Fibroblast of lung (primary cell): ENCODE data around the gene TMEM179. TPM values are rescaled to one million over a fixed set of nuclear protein-coding genes. Genes with fewer than 3 reads are reported as not detected.

Experiments
- DNase-seq, 2 donors: peaks; one replicate each; pipeline versions ENCODE4 v3.0.0 to v3.0.0-alpha.2; 2010; ENCODE audit warnings: low read depth in 2 of 2
- H2AFZ ChIP-seq: 2 replicates; pipeline ENCODE4 v1.5.1; 2012; ENCODE audit warnings: low read length, control low read depth, inconsistent platforms
- H3K27ac ChIP-seq: 2 replicates; pipeline ENCODE4 v1.5.1; 2011; ENCODE audit warnings: low read length, control low read depth; ENCODE audit not compliant: insufficient read depth
- H3K27me3 ChIP-seq: 2 replicates; pipeline ENCODE4 v1.5.1; 2011; ENCODE audit warnings: mild to moderate bottlenecking, low read length; ENCODE audit not compliant: control insufficient read depth, insufficient read depth
- H3K36me3 ChIP-seq: 2 replicates; pipeline ENCODE4 v1.5.1; 2011; ENCODE audit warnings: low read length; ENCODE audit not compliant: control insufficient read depth, insufficient read depth
- H3K4me1 ChIP-seq: 2 replicates; pipeline ENCODE4 v1.5.1; 2011; ENCODE audit warnings: low read length; ENCODE audit not compliant: control insufficient read depth, insufficient read depth; ENCODE audit errors: extremely low read depth
- H3K4me2 ChIP-seq: 2 replicates; pipeline ENCODE4 v1.5.1; 2011; ENCODE audit warnings: low read length, control low read depth; ENCODE audit not compliant: insufficient read depth; ENCODE audit errors: extremely low read depth
- H3K4me3 ChIP-seq, 4 experiments: fragments of 200-600 bp in 1 of 4; sonication (generic) in 1 of 4; replicated peaks in 1 of 4; 2 replicates each; pipeline ENCODE4 v1.5.1; 2011 to 2016; ENCODE audit warnings: low read length in 4 of 4, low read depth in 3 of 4, mild to moderate bottlenecking in 3 of 4, control low read depth in 2 of 4, inconsistent platforms in 1 of 4, mixed read lengths in 1 of 4; ENCODE audit not compliant: insufficient read depth in 1 of 4; ENCODE audit errors: control extremely low read depth in 1 of 4
- H3K79me2 ChIP-seq: 2 replicates; pipeline ENCODE4 v1.5.1; 2012; ENCODE audit warnings: mild to moderate bottlenecking, low read length, inconsistent platforms; ENCODE audit not compliant: control insufficient read depth, insufficient read depth
- H3K9ac ChIP-seq: 2 replicates; pipeline ENCODE4 v1.5.1; 2011; ENCODE audit warnings: mild to moderate bottlenecking, low read length, control low read depth; ENCODE audit not compliant: insufficient read depth
- H3K9me3 ChIP-seq: 2 replicates; pipeline ENCODE4 v1.5.1; 2012; ENCODE audit warnings: low read depth, low read length; ENCODE audit not compliant: control insufficient read depth, insufficient read depth
- H4K20me1 ChIP-seq: 2 replicates; pipeline ENCODE4 v1.5.1; 2011; ENCODE audit warnings: low read length; ENCODE audit not compliant: control insufficient read depth, insufficient read depth; ENCODE audit errors: extremely low read depth
- CTCF ChIP-seq, 2 donors: IDR thresholded peaks in 1 of 2; conservative IDR thresholded peaks in 1 of 2; 1 replicate in 1 of 2; 2 replicates in 1 of 2; pipeline ENCODE4 v1.5.1; 2011 to 2012; ENCODE audit warnings: low read length in 2 of 2, control low read depth in 1 of 2, inconsistent platforms in 1 of 2, low read depth in 1 of 2, mild to moderate bottlenecking in 1 of 2
- EZH2 ChIP-seq: IDR thresholded peaks from 2 replicates; pipeline ENCODE4 v1.5.1; 2012; ENCODE audit warnings: low read length, control low read depth, mild to moderate bottlenecking; ENCODE audit errors: missing control alignments
- polyA plus RNA-seq, 2 donors: library from polyadenylated mRNA; depleted of rRNA in 1 of 2; stranded (reverse) in 1 of 2; unstranded in 1 of 2; fragments of >200 nt; gene quantifications; 2 replicates each; pipeline ENCODE4 v1.2.1, GENCODE V29; 2011 to 2012; ENCODE audit warnings: missing spikeins in 1 of 2
- total RNA-seq: library from RNA; depleted of rRNA; stranded (reverse); fragments of >200 nt; gene quantifications from 2 replicates; pipeline ENCODE4 v1.2.1, GENCODE V29; 2014

The TMEM179 gene
- total and polyA plus RNA-seq, 2 donors (not counting 1 experiment from before 2014, with no cell fraction given) = under 0.01 to 0.03 TPM

- no peak overlapping the region for H3K27ac ChIP-seq
- DNase-seq = no peak
- TF ChIP-seq CTCF (conservative IDR thresholded peaks at IDR 0.05 in 1 of 2, IDR thresholded peaks at IDR 0.05 in 1 of 2; ENCODE audit: low read depth in 1 of 2, low read length in 2 of 2) = no peak
- no peak for TF ChIP-seq EZH2
Observed at GRCh38 chr14:104592785-104593184, 11.8 kb downstream of the TMEM179 start.

DNA sequence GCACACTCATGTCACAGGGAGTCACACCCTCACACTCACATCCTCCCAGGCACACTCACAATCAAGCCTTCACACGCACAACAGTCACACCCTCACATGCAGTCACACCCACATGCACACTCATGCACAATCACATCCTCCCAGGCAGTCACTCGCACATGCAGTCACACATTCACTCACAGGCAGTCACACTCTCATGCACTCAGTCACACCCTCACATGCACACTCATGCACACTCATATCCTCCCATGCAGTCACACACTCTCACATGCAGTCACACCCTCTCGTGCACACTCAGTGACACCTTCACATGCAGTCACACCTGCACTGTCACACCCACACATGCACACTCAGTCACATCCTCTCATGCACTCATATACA is 12.3 kb downstream of the TMEM179 start:
- Histone ChIP-seq H3K4me3 (no peak overlapping the region), H3K9me3 (no peaks in the 10 kb centered on the region), H3K4me2 (no peak overlapping the region), H4K20me1 (no peaks in the 10 kb centered on the region), H3K9ac (no peak overlapping the region), H3K36me3 (no peaks in the 10 kb centered on the region), H3K79me2 (no peaks in the 10 kb centered on the region), H3K27me3 (no peaks in the 10 kb centered on the region), H3K27ac (no peak overlapping the region), H2AFZ (no peak overlapping the region), H3K4me1 (no peaks in the 10 kb centered on the region)
- TF ChIP-seq CTCF (conservative IDR thresholded peaks at IDR 0.05 in 1 of 2, IDR thresholded peaks at IDR 0.05 in 1 of 2; ENCODE audit: low read depth in 1 of 2, low read length in 2 of 2) (no peak), EZH2 (no peak)
- no peak for DNase-seq

More at GRCh38 chr14:104592785-104593184, 11.8 kb downstream of the TMEM179 start:
- Histone ChIP-seq H4K20me1 (no peaks in the 10 kb centered on the region), H3K4me2 (no peak overlapping the region), H3K27me3 (no peaks in the 10 kb centered on the region), H3K4me3 (no peak overlapping the region), H3K36me3 (no peaks in the 10 kb centered on the region), H3K9me3 (no peaks in the 10 kb centered on the region), H3K4me1 (no peaks in the 10 kb centered on the region), H2AFZ (no peak overlapping the region), H3K79me2 (no peaks in the 10 kb centered on the region), H3K9ac (no peak overlapping the region)

GRCh38 chr14:104591506-104592291 is 12.9 kb downstream of the TMEM179 start:
- Histone ChIP-seq H4K20me1 (no peaks in the 10 kb centered on the region), H3K4me1 (no peaks in the 10 kb centered on the region), H3K4me3 (no peak overlapping the region), H3K9ac (no peak overlapping the region), H3K36me3 (no peaks in the 10 kb centered on the region), H3K79me2 (no peaks in the 10 kb centered on the region), H3K27me3 (no peaks in the 10 kb centered on the region), H2AFZ (no peak overlapping the region), H3K4me2 (no peak overlapping the region), H3K27ac (no peak overlapping the region), H3K9me3 (no peaks in the 10 kb centered on the region)
- no peak for DNase-seq
- TF ChIP-seq EZH2 (no peak), CTCF (conservative IDR thresholded peaks at IDR 0.05 in 1 of 2, IDR thresholded peaks at IDR 0.05 in 1 of 2; ENCODE audit: low read depth in 1 of 2, low read length in 2 of 2) (no peak)
